Endometrial microvascular endothelial cells (primary cell): ENCODE data around the gene ALG9. TPM values are rescaled to one million over a fixed set of nuclear protein-coding genes. Genes with fewer than 3 reads are reported as not detected.

Source experiments
- in situ Hi-C: cut with HindIII; loops from 2 replicates; pipeline ENCODE4 v1.10.0; 2017; ENCODE audit warnings: low sequenced_read_pairs, low pct_unique_long_range_greater_than_20kb; ENCODE audit errors: inconsistent ontology term
- total RNA-seq: library from RNA; depleted of rRNA; stranded (reverse); fragments of >200 nt; gene quantifications from one replicate; pipeline ENCODE4 v1.2.3, GENCODE V29; 2015; ENCODE audit errors: inconsistent ontology term

The ALG9 gene
- total RNA-seq, 1 donor from 2014 or later = 34.4 TPM

DNA sequence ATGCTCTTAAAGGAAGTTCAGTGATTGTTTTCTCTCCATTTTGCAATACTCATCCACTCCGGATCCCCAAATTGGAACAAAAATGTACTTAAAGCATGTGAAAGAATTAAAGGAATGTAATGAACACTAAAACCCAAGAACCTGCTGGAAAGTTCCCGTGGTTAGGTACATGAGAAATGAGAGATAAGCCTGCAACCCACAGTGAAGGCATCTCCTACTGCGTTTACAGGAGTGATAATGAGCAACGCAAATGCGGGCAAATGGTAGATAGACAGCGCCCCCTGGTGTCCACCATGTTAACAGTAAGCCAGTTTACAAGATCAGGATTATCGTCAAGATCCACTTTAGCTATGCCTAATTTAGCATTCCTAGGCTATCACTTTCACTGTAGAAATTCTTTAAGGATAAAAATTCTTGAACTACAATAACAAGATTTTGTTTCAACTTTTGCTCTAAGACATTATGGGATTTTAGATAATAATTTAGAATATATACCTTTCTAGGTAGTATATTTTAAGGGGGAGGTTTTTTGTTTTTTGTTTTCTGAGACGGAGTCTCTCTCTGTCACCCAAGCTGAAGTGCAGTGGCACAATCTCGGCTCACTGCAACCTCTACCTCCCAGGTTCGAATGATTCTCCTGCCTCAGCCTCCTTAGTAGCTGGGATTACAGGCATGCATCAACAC, 29.9 kb downstream of the ALG9 start:
- in situ Hi-C loops = loop anchor here (10.0 kb wide), 1 partner anchor 257 kb away; no protein-coding TSS in a partner anchor

- in situ Hi-C loops = loop anchor here (10.0 kb wide), 1 partner anchor 255 kb away; no protein-coding TSS in a partner anchor
These were observed 31.2 kb downstream of the ALG9 start for GRCh38 chr11:111840143-111840542.

DNA sequence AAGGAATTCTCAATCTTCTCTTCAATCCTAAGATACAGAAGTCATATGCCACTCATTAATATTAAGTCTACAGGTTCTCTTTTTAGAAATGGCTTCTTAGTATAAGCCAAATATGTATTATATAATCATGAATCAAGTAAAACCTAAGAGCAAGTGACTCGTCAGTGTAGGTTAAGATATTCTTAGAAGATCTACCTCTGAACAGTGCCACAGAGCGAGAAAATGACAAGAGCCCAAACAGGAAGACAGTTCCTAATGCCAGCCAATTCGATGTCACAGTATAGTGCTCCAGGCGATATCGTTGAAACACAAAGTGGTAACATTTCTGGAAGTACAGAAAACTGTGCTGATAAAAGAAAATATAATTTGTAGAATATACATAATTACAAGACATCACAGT, 33.3 kb downstream of the ALG9 start:
- in situ Hi-C loops = no loop called here

DNA sequence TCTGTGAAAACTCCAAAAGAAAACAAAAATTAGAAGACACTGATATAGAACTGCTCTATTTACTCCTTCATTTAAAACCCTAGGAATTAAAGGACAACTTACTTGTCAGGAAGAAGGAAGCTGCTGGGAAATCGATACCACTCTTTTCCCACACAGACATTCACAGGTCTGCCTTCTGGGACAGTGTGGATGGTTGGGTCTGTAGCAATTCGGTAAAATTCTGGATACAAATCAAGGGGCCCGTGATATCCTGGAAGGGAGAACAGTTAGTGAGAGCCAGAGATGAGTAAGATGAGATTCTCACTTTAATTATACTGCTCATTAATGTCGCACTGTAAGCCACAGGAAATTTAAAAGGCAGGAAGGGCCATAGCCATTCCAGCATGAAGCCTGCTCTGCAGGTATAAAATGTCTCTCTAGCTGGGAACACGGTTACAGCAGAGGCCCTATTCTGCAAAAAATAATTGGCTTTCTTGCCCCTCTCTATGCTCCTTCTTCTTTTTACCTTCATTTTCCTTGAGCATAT, 34.0 kb downstream of the ALG9 start:
- in situ Hi-C loops = no loop called here

- in situ Hi-C loops = no loop called here
These were observed 34.7 kb downstream of the ALG9 start for GRCh38 chr11:111836721-111837120.

- in situ Hi-C loops = no loop called here
These were observed 35.2 kb downstream of the ALG9 start for GRCh38 chr11:111836162-111836561.

DNA sequence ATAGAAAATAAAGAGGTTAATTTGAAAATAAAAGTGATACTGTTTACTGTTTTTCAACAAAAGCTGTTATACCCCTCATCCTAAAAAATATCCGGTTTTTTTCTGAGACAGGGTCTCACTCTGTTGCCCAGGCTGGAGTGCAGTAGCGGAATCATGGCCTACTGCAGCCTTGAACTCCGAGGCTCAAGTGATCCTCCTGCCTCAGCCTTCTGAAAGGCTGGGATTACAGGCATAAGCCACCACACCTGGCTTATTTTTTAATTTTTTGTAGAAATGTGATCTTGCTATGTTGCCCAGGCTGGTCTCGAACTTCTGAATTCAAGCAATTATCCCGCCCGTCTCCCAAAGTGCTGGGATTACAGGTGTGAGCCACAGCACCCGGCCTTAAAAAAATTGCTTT, 35.7 kb downstream of the ALG9 start:
- in situ Hi-C loops = no loop called here

DNA sequence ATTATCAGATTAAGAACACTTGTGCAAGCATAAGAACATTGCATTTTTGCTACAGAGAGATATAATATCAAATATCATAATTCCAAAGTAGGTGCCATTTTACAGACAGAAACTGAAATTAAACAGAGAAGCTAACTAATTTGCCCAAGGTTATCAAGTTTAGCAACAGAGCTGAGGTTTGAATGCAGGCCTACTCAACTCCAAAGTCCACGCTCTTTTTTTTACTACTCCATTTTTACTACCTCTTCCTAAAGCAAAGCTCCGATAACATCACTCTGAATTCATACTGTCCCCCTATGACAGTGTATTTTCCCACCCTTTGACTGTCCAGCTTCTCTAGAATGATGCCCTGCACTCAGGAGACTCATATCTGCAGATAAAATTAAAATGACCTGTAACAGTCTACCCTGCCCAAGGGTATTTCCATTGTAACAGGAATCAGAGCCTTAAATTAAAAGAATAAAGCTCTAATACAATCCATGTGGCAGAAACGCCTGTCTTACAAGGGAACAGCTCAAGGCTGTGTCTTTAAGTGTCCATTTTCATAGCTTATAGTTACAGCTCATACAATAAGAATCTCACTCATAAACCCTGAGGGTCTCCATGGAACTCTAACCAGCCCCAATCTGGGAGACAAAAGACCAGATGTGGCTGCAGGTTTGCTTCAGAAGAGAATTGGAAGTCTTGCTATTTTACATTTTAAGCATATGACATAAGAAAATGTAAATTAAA, 36.8 kb downstream of the ALG9 start:
- in situ Hi-C loops = no loop called here

GRCh38 chr11:111833524-111833923, 37.9 kb downstream of the ALG9 start:
- in situ Hi-C loops = no loop called here

DNA sequence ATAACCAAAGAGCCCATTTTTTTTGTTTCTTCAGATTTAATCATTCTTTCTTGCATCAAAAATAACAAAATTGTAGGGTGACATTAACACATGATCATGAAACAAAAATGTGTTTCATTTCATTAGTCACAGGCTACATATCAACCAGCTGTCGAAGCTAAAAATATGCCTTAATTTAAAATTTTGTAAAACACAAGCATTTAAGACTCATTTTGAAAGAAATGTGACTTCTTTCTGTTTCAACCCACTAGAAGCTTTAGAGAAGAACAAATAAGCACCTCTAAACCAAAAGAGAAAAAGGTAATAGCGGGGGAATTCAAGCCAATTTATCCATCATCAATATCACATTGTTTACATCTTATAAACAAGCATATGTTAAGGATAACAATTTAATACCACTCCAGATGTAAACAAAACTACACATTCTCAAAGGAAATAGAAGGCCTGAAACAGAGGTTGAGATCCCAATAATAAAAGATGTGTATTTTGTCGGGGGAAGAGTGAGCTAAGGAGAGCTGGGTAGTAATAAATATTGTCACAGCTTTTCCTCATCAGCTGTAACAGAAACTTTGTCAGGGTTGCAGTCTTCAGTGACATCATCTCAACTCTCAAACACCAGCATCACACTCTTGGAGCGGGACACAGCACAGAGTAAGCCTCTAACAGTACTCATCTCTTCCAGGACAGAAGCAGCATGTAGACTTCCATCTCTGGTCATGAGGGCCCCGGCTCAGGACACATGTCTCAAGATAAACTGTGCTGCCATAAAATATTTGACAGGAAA, 42.0 kb downstream of the ALG9 start:
- in situ Hi-C loops = no loop called here

DNA sequence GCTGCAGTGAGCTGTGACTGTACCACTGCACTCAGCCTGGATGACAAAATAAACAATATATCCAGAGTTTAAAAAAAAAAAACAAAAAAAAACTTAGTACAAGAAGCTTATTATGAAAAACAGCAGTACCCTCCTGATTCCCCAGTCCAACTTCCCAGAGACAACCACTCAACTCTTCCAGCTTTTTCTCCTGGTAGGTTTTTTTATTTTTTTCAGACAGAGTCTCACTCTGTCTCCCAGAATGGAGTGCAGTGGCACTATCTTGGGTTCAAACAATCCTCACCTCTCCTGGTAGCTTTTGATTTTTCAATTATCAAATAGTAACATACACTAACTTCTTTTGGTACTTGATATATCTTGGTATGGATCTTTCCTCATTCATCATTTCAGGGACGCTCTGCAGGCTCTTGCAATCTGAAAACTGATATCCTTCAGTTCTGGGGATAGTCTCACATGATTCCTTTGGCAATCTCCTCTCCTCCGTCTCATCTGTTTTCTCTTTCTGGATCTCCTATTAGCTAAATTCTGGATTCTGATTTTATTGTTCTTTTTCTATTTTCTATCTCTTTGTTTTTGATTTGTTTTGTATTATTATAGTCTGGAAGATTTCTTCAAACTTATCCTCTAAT, 44.9 kb downstream of the ALG9 start:
- in situ Hi-C loops = no loop called here

GRCh38 chr11:111823629-111824028, 47.8 kb downstream of the ALG9 start:
- in situ Hi-C loops = no loop called here

- in situ Hi-C loops = no loop called here
These were observed 48.2 kb downstream of the ALG9 start for GRCh38 chr11:111823131-111823530.

DNA sequence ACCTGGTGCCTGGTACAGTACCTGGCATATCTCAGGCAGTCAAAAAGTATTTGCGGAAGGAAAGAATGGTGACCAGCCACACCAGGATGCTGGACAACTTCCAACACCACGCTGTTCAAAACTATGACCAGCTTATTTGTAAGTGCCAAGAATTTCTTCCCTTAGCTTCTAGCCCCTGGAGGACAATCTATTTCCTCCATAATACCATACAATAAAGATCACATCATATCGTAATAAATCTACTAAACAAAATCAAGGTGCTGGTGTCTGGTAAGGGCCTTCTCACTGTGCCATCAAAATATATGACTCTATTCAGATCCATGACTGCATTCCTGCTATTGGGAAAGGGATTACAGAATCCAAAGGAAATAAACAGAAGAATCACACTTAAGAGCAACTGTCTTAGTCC, 51.5 kb downstream of the ALG9 start:
- in situ Hi-C loops = no loop called here

DNA sequence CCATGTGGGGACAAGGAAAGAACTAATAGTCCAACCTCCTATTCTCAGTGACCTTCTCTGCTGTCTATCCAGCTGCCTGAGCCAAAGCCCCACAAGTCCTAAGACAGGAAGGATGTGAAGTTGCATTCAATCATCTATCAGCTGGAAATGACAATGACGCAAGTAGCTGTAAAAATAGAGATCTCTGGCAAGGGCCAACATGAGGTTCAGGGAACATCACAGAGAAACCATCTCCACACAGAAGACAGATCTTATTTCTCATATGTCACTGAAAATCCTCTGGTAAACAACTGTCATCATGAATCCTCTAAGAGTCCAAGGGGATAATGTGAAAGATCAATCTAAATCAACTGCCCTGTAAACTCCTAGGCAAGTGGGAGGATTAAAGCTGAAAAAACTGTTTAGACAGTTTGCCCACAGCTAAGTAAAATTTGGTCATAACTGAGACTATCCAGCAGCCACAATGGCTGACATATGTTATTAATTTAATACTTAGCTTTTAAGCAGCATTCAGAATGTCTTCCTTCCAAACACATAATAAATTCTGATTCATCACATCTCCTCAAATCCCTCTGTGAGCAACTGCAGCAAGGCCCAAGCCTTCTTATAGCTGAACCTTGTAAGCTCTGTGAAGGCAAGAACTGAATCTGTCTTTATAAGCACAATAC, 52.1 kb downstream of the ALG9 start:
- in situ Hi-C loops = no loop called here

GRCh38 chr11:111815489-111815888, 55.9 kb downstream of the ALG9 start:
- in situ Hi-C loops = no loop called here

- in situ Hi-C loops = no loop called here
These were observed 56.6 kb downstream of the ALG9 start for GRCh38 chr11:111814557-111815320.

- in situ Hi-C loops = no loop called here
These were observed 57.3 kb downstream of the ALG9 start for GRCh38 chr11:111814106-111814505.
